ENCODE results near the gene RRP15. TPM values are rescaled to one million over a fixed set of nuclear protein-coding genes. Genes with fewer than 3 reads are reported as not detected.
A peak's percentile ranks its signal among the peaks of the same experiment; 100 is the strongest.

RRP15 gene
- total and polyA plus RNA-seq, 9 of the 15 experiments (the other 6 are each of a cell fraction or from before 2014, with no cell fraction given), result 9.5 to 58.1 (median 29.3) TPM

DNA sequence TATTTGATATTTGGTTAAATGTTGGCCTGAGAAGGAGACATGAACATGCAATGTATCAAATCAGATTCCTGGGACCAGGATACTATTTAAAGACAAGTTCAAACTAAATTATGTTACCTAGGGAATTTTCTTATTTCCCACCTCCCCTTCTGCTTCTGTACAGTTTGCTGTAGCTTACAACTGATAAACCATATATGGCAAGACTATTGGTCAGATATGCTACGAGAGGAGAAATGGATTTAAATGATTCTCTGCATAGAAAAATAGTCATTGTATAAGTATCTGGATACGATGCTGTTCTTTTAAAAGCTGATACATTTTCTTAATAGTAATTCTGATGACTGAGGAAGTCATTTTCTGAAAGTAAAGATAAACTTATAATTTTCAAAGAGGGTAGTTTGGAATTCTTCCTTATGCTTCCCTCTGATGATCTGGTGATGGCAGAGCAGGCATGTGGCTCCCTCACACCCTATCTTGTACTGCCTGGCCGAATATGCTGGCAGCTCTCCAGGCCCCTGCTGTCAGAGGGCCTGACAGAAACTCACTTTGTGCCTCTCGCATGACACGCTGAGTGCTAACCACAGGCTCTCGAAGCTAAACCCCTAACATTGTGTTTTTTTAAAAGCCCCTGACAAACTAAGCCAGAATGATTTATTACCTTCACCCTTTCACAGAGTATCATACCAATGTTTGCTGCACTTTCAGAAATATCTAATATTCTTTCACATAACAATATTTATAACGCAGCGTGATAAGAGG lies 19.4 kb downstream of the RRP15 start (continued):
- TF ChIP-seq FOXO4 (CRISPR knock-in tag; IDR thresholded peaks at IDR 0.05), result no peak
- no peak for TF ChIP-seq HEY1 (CRISPR knock-in tag; IDR thresholded peaks at IDR 0.05; ENCODE audit: borderline replicate concordance)
- no peak for TF ChIP-seq CEBPG (CRISPR knock-in tag; IDR thresholded peaks at IDR 0.05)
- TF ChIP-seq CEBPG (tag; conservative IDR thresholded peaks at IDR 0.05 in 1 of 2, IDR thresholded peaks at IDR 0.05 in 1 of 2), result no peak
- no peak for TF ChIP-seq TRIM25 (IDR thresholded peaks at IDR 0.05; ENCODE audit: borderline replicate concordance)
- no peak for TF ChIP-seq HDAC8 (tag; IDR thresholded peaks at IDR 0.05)
- TF ChIP-seq RBM17 (IDR thresholded peaks at IDR 0.05; ENCODE audit: borderline replicate concordance, low read depth, low read length), result no peak
- TF ChIP-seq, protein P1, sequence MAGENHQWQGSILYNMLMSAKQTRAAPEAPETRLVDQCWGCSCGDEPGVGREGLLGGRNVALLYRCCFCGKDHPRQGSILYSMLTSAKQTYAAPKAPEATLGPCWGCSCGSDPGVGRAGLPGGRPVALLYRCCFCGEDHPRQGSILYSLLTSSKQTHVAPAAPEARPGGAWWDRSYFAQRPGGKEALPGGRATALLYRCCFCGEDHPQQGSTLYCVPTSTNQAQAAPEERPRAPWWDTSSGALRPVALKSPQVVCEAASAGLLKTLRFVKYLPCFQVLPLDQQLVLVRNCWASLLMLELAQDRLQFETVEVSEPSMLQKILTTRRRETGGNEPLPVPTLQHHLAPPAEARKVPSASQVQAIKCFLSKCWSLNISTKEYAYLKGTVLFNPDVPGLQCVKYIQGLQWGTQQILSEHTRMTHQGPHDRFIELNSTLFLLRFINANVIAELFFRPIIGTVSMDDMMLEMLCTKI (IDR thresholded peaks at IDR 0.05; ENCODE audit: partially characterized antibody), result no peak
- no peak for TF ChIP-seq ZNF77 (CRISPR knock-in tag; IDR thresholded peaks at IDR 0.05)
- TF ChIP-seq, protein P2, sequence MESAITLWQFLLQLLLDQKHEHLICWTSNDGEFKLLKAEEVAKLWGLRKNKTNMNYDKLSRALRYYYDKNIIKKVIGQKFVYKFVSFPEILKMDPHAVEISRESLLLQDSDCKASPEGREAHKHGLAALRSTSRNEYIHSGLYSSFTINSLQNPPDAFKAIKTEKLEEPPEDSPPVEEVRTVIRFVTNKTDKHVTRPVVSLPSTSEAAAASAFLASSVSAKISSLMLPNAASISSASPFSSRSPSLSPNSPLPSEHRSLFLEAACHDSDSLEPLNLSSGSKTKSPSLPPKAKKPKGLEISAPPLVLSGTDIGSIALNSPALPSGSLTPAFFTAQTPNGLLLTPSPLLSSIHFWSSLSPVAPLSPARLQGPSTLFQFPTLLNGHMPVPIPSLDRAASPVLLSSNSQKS (CRISPR knock-in tag; IDR thresholded peaks at IDR 0.05), result no peak
- TF ChIP-seq PHF8 (IDR thresholded peaks at IDR 0.05; ENCODE audit: borderline replicate concordance, low read length), result no peak
- TF ChIP-seq, protein P3, sequence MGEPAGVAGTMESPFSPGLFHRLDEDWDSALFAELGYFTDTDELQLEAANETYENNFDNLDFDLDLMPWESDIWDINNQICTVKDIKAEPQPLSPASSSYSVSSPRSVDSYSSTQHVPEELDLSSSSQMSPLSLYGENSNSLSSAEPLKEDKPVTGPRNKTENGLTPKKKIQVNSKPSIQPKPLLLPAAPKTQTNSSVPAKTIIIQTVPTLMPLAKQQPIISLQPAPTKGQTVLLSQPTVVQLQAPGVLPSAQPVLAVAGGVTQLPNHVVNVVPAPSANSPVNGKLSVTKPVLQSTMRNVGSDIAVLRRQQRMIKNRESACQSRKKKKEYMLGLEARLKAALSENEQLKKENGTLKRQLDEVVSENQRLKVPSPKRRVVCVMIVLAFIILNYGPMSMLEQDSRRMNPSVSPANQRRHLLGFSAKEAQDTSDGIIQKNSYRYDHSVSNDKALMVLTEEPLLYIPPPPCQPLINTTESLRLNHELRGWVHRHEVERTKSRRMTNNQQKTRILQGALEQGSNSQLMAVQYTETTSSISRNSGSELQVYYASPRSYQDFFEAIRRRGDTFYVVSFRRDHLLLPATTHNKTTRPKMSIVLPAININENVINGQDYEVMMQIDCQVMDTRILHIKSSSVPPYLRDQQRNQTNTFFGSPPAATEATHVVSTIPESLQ (CRISPR knock-in tag; IDR thresholded peaks at IDR 0.05), result no peak
- TF ChIP-seq ZNF644 (tag; IDR thresholded peaks at IDR 0.05; ENCODE audit: low read depth), result 0 out of 2 replicates have a peak, but pooled peaks have one; percentile 73
- TF ChIP-seq, protein P4, sequence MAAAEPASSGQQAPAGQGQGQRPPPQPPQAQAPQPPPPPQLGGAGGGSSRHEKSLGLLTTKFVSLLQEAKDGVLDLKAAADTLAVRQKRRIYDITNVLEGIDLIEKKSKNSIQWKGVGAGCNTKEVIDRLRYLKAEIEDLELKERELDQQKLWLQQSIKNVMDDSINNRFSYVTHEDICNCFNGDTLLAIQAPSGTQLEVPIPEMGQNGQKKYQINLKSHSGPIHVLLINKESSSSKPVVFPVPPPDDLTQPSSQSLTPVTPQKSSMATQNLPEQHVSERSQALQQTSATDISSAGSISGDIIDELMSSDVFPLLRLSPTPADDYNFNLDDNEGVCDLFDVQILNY (CRISPR knock-in tag; IDR thresholded peaks at IDR 0.05), result no peak
- TF ChIP-seq MXI1 (IDR thresholded peaks at IDR 0.05; ENCODE audit: low read depth, low read length), result peak; percentile 79
- peak; percentile 62; the same call in 1 of the 2 replicates for TF ChIP-seq CTBP1 (IDR thresholded peaks at IDR 0.05; ENCODE audit: borderline replicate concordance)
- TF ChIP-seq TCF15 (CRISPR knock-in tag; IDR thresholded peaks at IDR 0.05), result peak; percentile 78; the same call in 1 of the 2 replicates

All from K562 (cell line).